Activated B cell treated with CpG ODN at 0.5 μM for 24 hours (primary cell): ENCODE data around the gene TIAM1. TPM values are rescaled to one million over a fixed set of nuclear protein-coding genes. Genes with fewer than 3 reads are reported as not detected.

ENCODE experiments used
- ATAC-seq: fragments of 200-7000 bp; cut with Tn5 transposase; one replicate; pipeline ENCODE4 v1.10.0; 2021; ENCODE audit warnings: low read depth, mild to moderate bottlenecking, moderate library complexity
- CTCF ChIA-PET: fragments of 350-600 bp; sonication (Branson Sonifier 250); formaldehyde crosslinking; loops from one replicate; lab custom pipeline; 2021; ENCODE audit warnings: antibody characterized with exemption; lab: Charles Lee
- POLR2A ChIA-PET: fragments of 350-600 bp; sonication (Branson Sonifier 250); formaldehyde crosslinking; loops from one replicate; lab custom pipeline; 2021; ENCODE audit warnings: antibody characterized with exemption; lab: Charles Lee
- DNase-seq: peaks from one replicate; pipeline ENCODE4 v3.0.0; 2022
- H3K27ac Mint-ChIP-seq: one replicate; pipeline ENCODE4 v1.8.0; 2020; ENCODE audit warnings: mixed read lengths
- H3K27me3 Mint-ChIP-seq: one replicate; pipeline ENCODE4 v1.8.0; 2021; ENCODE audit warnings: mixed read lengths
- H3K36me3 Mint-ChIP-seq: one replicate; pipeline ENCODE4 v1.8.0; 2021; ENCODE audit warnings: low read depth, mixed read lengths
- H3K4me1 Mint-ChIP-seq: one replicate; pipeline ENCODE4 v1.8.0; 2021; ENCODE audit warnings: mixed read lengths
- H3K4me3 Mint-ChIP-seq: one replicate; pipeline ENCODE4 v1.8.0; 2020; ENCODE audit warnings: mild to moderate bottlenecking, mixed read lengths
- H3K9me3 Mint-ChIP-seq: one replicate; pipeline ENCODE4 v1.8.0; 2020; ENCODE audit warnings: mixed read lengths
- intact Hi-C: fragments of 100-400 bp; cut with micrococcal nuclease; formaldehyde crosslinking; loops from one replicate; pipeline ENCODE4 v1.15.1; 2024
- total RNA-seq: library from RNA; stranded (reverse); gene quantifications from 2 replicates; pipeline ENCODE4 v1.2.3, GENCODE V29; 2022
- TF ChIP-seq, protein P1 (sequence below): fragments of 200-600 bp; IDR thresholded peaks from one replicate; pipeline ENCODE4 v1.8.0; 2022; ENCODE audit warnings: antibody characterized with exemption, mild to moderate bottlenecking

TIAM1 gene
- total RNA-seq, 1 donor from 2014 or later = 0.84 TPM

- TF ChIP-seq, protein P1, sequence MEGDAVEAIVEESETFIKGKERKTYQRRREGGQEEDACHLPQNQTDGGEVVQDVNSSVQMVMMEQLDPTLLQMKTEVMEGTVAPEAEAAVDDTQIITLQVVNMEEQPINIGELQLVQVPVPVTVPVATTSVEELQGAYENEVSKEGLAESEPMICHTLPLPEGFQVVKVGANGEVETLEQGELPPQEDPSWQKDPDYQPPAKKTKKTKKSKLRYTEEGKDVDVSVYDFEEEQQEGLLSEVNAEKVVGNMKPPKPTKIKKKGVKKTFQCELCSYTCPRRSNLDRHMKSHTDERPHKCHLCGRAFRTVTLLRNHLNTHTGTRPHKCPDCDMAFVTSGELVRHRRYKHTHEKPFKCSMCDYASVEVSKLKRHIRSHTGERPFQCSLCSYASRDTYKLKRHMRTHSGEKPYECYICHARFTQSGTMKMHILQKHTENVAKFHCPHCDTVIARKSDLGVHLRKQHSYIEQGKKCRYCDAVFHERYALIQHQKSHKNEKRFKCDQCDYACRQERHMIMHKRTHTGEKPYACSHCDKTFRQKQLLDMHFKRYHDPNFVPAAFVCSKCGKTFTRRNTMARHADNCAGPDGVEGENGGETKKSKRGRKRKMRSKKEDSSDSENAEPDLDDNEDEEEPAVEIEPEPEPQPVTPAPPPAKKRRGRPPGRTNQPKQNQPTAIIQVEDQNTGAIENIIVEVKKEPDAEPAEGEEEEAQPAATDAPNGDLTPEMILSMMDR = no peak
- ATAC-seq (no peak), DNase-seq (no peak)
- intact Hi-C loops = no loop called here
- H3K4me1 Mint-ChIP-seq = peaks cover 5% of the 10 kb centered on the region
- H3K27me3 Mint-ChIP-seq = no peaks in the 10 kb centered on the region
- ChIA-PET POLR2A (no interaction called here), CTCF (no interaction called here)
- no peaks in the 10 kb centered on the region for H3K36me3 Mint-ChIP-seq
- no peaks in the 10 kb centered on the region for H3K9me3 Mint-ChIP-seq
- no peak overlapping the region for H3K4me3 Mint-ChIP-seq
- no peak overlapping the region for H3K27ac Mint-ChIP-seq
Observed at GRCh38 chr21:31216206-31216605, 127.9 kb downstream of the TIAM1 start.

DNA sequence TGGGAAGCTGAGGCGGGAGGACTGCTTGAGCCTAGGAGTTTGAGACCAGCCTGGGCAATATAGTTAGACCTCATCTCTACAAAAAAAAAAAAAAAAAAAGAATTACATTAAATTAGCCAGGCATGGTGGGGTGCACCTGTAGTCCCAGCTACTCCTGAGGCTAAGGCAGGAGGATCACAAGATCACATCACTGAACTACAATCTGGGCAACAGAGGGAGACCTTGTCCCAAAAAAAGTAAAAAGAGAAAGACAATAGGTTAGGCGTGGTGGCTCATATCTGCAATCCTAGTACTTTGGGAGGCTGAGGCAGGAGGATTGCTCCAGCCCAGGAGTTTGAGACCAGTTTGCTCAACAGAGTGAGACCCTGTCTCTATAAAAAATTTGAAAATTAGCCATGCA, 130.3 kb downstream of the TIAM1 start:
- Mint-ChIP-seq H3K4me1 (no peaks in the 10 kb centered on the region), H3K27me3 (no peaks in the 10 kb centered on the region), H3K27ac (no peak overlapping the region), H3K4me3 (no peak overlapping the region), H3K36me3 (no peaks in the 10 kb centered on the region), H3K9me3 (no peaks in the 10 kb centered on the region)
- TF ChIP-seq, protein P1 = no peak
- ATAC-seq = no peak
- intact Hi-C loops = no loop called here
- CTCF ChIA-PET = interaction anchor here (2.0 kb wide), 1 partner anchor 367 kb away, joined by 12 read pairs; no protein-coding TSS in a partner anchor
- no peak for DNase-seq
- POLR2A ChIA-PET = no interaction called here

DNA sequence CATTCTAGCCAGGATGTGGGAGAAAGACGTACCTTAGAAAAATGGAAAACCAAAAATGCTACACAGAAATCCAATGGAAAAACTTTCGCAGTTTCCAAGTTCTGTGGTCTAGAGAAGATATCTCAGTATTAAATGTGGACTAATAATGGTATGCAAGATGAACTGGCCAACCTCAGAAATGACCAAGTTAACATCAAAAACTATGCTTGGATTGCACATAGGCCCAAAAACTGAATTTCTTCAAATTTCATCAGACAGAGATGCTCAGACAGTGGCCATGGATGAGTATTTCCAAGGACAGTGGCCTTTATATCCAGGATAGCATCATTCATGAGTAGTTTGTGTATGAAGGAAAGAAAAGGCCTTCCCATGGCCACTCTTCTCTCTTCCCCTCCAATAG, 132.2 kb downstream of the TIAM1 start:
- TF ChIP-seq, protein P1 = no peak
- Mint-ChIP-seq H3K4me1 (no peaks in the 10 kb centered on the region), H3K27me3 (no peaks in the 10 kb centered on the region), H3K27ac (no peak overlapping the region), H3K4me3 (no peak overlapping the region), H3K9me3 (no peaks in the 10 kb centered on the region), H3K36me3 (no peaks in the 10 kb centered on the region)
- ATAC-seq (no peak), DNase-seq (no peak)
- ChIA-PET CTCF (interaction anchor here (1.6 kb wide), 1 partner anchor 9 kb away, joined by 3 read pairs; no protein-coding TSS in a partner anchor), POLR2A (no interaction called here)
- intact Hi-C loops = no loop called here

DNA sequence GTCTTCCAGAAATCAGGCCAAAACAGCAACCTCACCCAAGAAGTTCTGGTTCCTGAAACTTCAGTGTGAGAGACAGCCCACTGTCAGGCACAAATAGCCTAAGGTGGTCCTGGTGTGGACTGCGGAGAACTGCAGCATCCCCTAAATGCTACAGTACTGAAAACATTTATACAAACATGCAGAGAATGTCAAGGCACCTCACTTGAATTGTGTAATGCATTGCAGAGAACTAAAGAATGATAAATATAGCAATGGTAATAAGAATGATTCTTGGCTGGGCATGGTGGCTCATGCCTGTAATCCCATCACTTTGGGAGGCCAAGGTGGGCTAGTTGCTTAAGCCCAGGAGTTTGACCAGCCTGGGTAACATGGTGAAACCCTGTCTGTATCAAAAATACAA, 138.6 kb downstream of the TIAM1 start:
- Mint-ChIP-seq H3K27me3 (no peaks in the 10 kb centered on the region), H3K9me3 (no peaks in the 10 kb centered on the region), H3K27ac (no peak overlapping the region), H3K4me1 (peaks cover 12% of the 10 kb centered on the region), H3K36me3 (no peaks in the 10 kb centered on the region), H3K4me3 (no peak overlapping the region)
- CTCF ChIA-PET = no interaction called here
- intact Hi-C loops = no loop called here
- TF ChIP-seq, protein P1 = no peak
- no peak for ATAC-seq
- POLR2A ChIA-PET = no interaction called here
- DNase-seq = no peak

DNA sequence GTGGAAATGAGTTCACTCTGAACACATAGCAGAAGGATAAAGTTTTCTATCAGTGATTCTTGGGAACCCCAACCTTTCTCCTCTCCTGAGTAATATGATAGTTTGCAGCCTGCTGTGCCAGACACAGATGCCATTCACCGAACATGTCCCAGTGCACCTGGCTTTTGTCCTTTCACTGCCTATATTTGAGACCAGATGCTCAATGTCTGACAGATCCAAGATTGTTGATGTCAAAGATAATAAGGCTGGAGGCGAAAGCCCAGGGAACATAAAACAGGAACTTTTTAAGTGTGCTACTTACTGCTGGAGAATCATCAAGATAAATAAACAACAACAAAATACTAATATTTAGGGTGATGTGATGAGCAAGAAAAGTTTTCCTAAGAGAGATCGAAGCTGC, 139.3 kb downstream of the TIAM1 start:
- CTCF ChIA-PET = no interaction called here
- POLR2A ChIA-PET = interaction anchor here (0.5 kb wide), 1 partner anchor 59 kb away, joined by 7 read pairs; no protein-coding TSS in a partner anchor
- H3K36me3 Mint-ChIP-seq = no peaks in the 10 kb centered on the region
- H3K4me3 Mint-ChIP-seq = no peak overlapping the region
- H3K27me3 Mint-ChIP-seq = no peaks in the 10 kb centered on the region
- peaks cover 12% of the 10 kb centered on the region for H3K4me1 Mint-ChIP-seq
- DNase-seq (no peak), ATAC-seq (no peak)
- intact Hi-C loops = loop anchor here (5.0 kb wide), 2 partner anchors 138 to 302 kb away; partner anchors contain the start of gene TIAM1
- TF ChIP-seq, protein P1 = no peak
- H3K27ac Mint-ChIP-seq = no peak overlapping the region
- no peaks in the 10 kb centered on the region for H3K9me3 Mint-ChIP-seq
